AG09309 (cell line): ENCODE measurements around the gene EDARADD.

Experiments used
- DNase-seq: peaks from one replicate; pipeline ENCODE4 v3.0.0-alpha.2; 2010; ENCODE audit warnings: low read depth
- H3K4me3 ChIP-seq: 2 replicates; pipeline ENCODE4 v1.5.1; 2011; ENCODE audit warnings: mild to moderate bottlenecking, low read depth, low read length, moderate library complexity; ENCODE audit not compliant: control insufficient read depth
- CTCF ChIP-seq: IDR thresholded peaks from 2 replicates; pipeline ENCODE4 v1.5.1; 2011; ENCODE audit warnings: mild to moderate bottlenecking, low read depth, low read length, inconsistent platforms; ENCODE audit not compliant: insufficient read depth, control insufficient read depth; ENCODE audit errors: missing control alignments

EDARADD gene

GRCh38 chr1:236489710-236490377, 95.8 kb downstream of the EDARADD start:
- no peak overlapping the region for H3K4me3 ChIP-seq
- peak; percentile 51 for TF ChIP-seq CTCF
- no peak for DNase-seq

GRCh38 chr1:236491469-236492136, 97.5 kb downstream of the EDARADD start:
- TF ChIP-seq CTCF = no peak
- no peak for DNase-seq
- no peak overlapping the region for H3K4me3 ChIP-seq

GRCh38 chr1:236492378-236492777, 98.3 kb downstream of the EDARADD start:
- H3K4me3 ChIP-seq = no peak overlapping the region
- no peak for TF ChIP-seq CTCF
- DNase-seq = no peak

GRCh38 chr1:236494082-236494481, 100.0 kb downstream of the EDARADD start:
- no peak overlapping the region for H3K4me3 ChIP-seq
- DNase-seq = no peak
- TF ChIP-seq CTCF = no peak

GRCh38 chr1:236494586-236495466, 100.7 kb downstream of the EDARADD start:
- no peak overlapping the region for H3K4me3 ChIP-seq
- no peak for DNase-seq
- TF ChIP-seq CTCF = no peak

- TF ChIP-seq CTCF = no peak
- no peak overlapping the region for H3K4me3 ChIP-seq
- no peak for DNase-seq
These were observed 101.5 kb downstream of the EDARADD start for GRCh38 chr1:236495467-236496112.
